B cell (primary cell): ENCODE measurements around the gene DCAF15. TPM values are rescaled to one million over a fixed set of nuclear protein-coding genes. Genes with fewer than 3 reads are reported as not detected.
A peak's percentile ranks its signal among the peaks of the same experiment; 100 is the strongest.

Experiments
- ATAC-seq: fragments of 200-7000 bp; cut with Tn5 transposase; one replicate; pipeline ENCODE4 v1.10.0; 2021; ENCODE audit warnings: low read depth, mild to moderate bottlenecking, moderate number of reproducible peaks, moderate library complexity
- CTCF ChIA-PET: fragments of 350-600 bp; sonication (Branson Sonifier 250); formaldehyde crosslinking; loops from one replicate; lab custom pipeline; 2021; ENCODE audit warnings: antibody characterized with exemption, inconsistent platforms; lab: Charles Lee
- POLR2A ChIA-PET: fragments of 350-600 bp; sonication (Branson Sonifier 250); formaldehyde crosslinking; loops from one replicate; lab custom pipeline; 2021; ENCODE audit warnings: antibody characterized with exemption; lab: Charles Lee
- DNase-seq: peaks from one replicate; pipeline ENCODE4 v3.0.0; 2013
- H2AFZ ChIP-seq: 2 replicates; pipeline ENCODE4 v1.6.1; 2012; ENCODE audit warnings: mild to moderate bottlenecking, low read depth, low read length; ENCODE audit not compliant: insufficient read depth, poor library complexity, severe bottlenecking
- H3K27ac ChIP-seq, 2 donors: 1 replicate in 1 of 2; 2 replicates in 1 of 2; pipeline ENCODE4 v1.5.1; 2012 to 2013; ENCODE audit warnings: low read length in 2 of 2, mild to moderate bottlenecking in 2 of 2, moderate library complexity in 1 of 2
- H3K27me3 ChIP-seq, 4 experiments: fragments of 200-600 bp in 1 of 4; sonication (generic) in 1 of 4; replicated peaks in 1 of 4; 1 replicate in 2 of 4; 2 replicates in 2 of 4; pipeline versions ENCODE4 v1.6.1 to v1.7.0; 2013 to 2016; ENCODE audit warnings: low read length in 3 of 4, mild to moderate bottlenecking in 2 of 4, mixed read lengths in 1 of 4, moderate library complexity in 1 of 4; ENCODE audit not compliant: insufficient read depth in 4 of 4, control insufficient read depth in 3 of 4; ENCODE audit errors: control extremely low read depth in 1 of 4
- H3K36me3 ChIP-seq, 2 experiments: replicated peaks in 1 of 2; 1 replicate in 1 of 2; 2 replicates in 1 of 2; pipeline versions ENCODE4 v1.6.1 to v1.7.1; 2013; ENCODE audit warnings: low read length in 1 of 2; ENCODE audit not compliant: insufficient read depth in 2 of 2, control insufficient read depth in 1 of 2; ENCODE audit errors: control extremely low read depth in 1 of 2, extremely low read depth in 1 of 2
- H3K4me1 ChIP-seq, 2 donors: fragments of 200-600 bp in 1 of 2; sonication (generic) in 1 of 2; 1 replicate in 1 of 2; 2 replicates in 1 of 2; pipeline versions ENCODE4 v1.5.1 to v1.6.1; 2013 to 2017; ENCODE audit warnings: low read length in 2 of 2; ENCODE audit not compliant: control insufficient read depth in 2 of 2, insufficient read depth in 2 of 2
- H3K4me2 ChIP-seq: replicated peaks from 2 replicates; pipeline ENCODE3; 2012; ENCODE audit warnings: mild to moderate bottlenecking, low read depth, low read length; ENCODE audit not compliant: poor library complexity, severe bottlenecking
- H3K4me3 ChIP-seq, 5 experiments: fragments of 200-600 bp in 1 of 5; sonication (generic) in 1 of 5; 1 replicate in 3 of 5; 2 replicates in 2 of 5; pipeline versions ENCODE4 v1.5.1 to v1.7.0; 2011 to 2016; ENCODE audit warnings: low read length in 4 of 5, mild to moderate bottlenecking in 4 of 5, low read depth in 2 of 5, control low read depth in 1 of 5, moderate library complexity in 1 of 5; ENCODE audit not compliant: insufficient read depth in 1 of 5; ENCODE audit errors: control extremely low read depth in 1 of 5, extremely low read depth in 1 of 5
- H3K79me2 ChIP-seq: fragments of 200-600 bp; sonication (generic); one replicate; pipeline ENCODE4 v1.6.0; 2016; ENCODE audit warnings: low read length; ENCODE audit not compliant: control insufficient read depth, insufficient read depth
- H3K9ac ChIP-seq: fragments of 200-600 bp; sonication (generic); 2 replicates; pipeline ENCODE4 v1.6.1; 2017; ENCODE audit warnings: mild to moderate bottlenecking, low read length, moderate library complexity
- H3K9me3 ChIP-seq, 3 donors: one replicate each; pipeline versions ENCODE4 v1.6.1 to v1.7.1; 2013; ENCODE audit warnings: low read length in 2 of 3; ENCODE audit not compliant: control insufficient read depth in 2 of 3, insufficient read depth in 1 of 3; ENCODE audit errors: control extremely low read depth in 1 of 3
- H4K20me1 ChIP-seq: 2 replicates; pipeline ENCODE4 v1.6.0; 2012; ENCODE audit warnings: mild to moderate bottlenecking, low read length; ENCODE audit not compliant: insufficient read depth, control insufficient read depth, poor library complexity, severe bottlenecking
- H3K27ac Mint-ChIP-seq: one replicate; pipeline ENCODE4 v1.8.0; 2021; ENCODE audit warnings: mixed read lengths
- H3K27me3 Mint-ChIP-seq: one replicate; pipeline ENCODE4 v1.8.0; 2021; ENCODE audit warnings: mixed read lengths
- H3K4me1 Mint-ChIP-seq: one replicate; pipeline ENCODE4 v1.8.0; 2021; ENCODE audit warnings: mixed read lengths
- H3K4me3 Mint-ChIP-seq: one replicate; pipeline ENCODE4 v1.8.0; 2021; ENCODE audit warnings: mixed read lengths
- H3K9me3 Mint-ChIP-seq: one replicate; pipeline ENCODE4 v1.8.0; 2022; ENCODE audit warnings: mixed read lengths; ENCODE audit not compliant: insufficient read depth
- CTCF ChIP-seq: fragments of 200-600 bp; IDR thresholded peaks from one replicate; pipeline ENCODE4 v1.8.0; 2022; ENCODE audit warnings: antibody characterized with exemption, mild to moderate bottlenecking
- EZH2 ChIP-seq: IDR thresholded peaks from 2 replicates; pipeline ENCODE4 v1.6.1; 2012; ENCODE audit warnings: borderline replicate concordance, low read depth, mild to moderate bottlenecking, moderate library complexity, low read length; ENCODE audit not compliant: insufficient read depth, poor library complexity, severe bottlenecking
- WGBS: methylation state at CpG from one replicate; pipeline ENCODE4 v1.1.5; 2013; ENCODE audit warnings: missing lambda C conversion rate; ENCODE audit not compliant: insufficient coverage; 5-methylcytosine and 5-hydroxymethylcytosine counted together
- intact Hi-C: fragments of 100-400 bp; cut with micrococcal nuclease; formaldehyde crosslinking; loops from one replicate; pipeline ENCODE4 v1.10.0; 2022
- polyA plus RNA-seq: library from polyadenylated mRNA; depleted of rRNA; stranded (reverse); fragments of >200 nt; gene quantifications from 2 replicates; pipeline ENCODE4 v1.2.3, GENCODE V29; 2012
- total RNA-seq, 2 donors: library from RNA; stranded (reverse); fragments of 120-200 nt in 1 of 2; gene quantifications; 1 replicate in 1 of 2; 2 replicates in 1 of 2; pipeline versions ENCODE4 v1.2.3 to v1.2.4, GENCODE V29; 2013 to 2022

DCAF15 gene
- total and polyA plus RNA-seq, 2 donors (not counting 1 experiment from before 2014, with no cell fraction given), result 116 to 157 TPM

DNA sequence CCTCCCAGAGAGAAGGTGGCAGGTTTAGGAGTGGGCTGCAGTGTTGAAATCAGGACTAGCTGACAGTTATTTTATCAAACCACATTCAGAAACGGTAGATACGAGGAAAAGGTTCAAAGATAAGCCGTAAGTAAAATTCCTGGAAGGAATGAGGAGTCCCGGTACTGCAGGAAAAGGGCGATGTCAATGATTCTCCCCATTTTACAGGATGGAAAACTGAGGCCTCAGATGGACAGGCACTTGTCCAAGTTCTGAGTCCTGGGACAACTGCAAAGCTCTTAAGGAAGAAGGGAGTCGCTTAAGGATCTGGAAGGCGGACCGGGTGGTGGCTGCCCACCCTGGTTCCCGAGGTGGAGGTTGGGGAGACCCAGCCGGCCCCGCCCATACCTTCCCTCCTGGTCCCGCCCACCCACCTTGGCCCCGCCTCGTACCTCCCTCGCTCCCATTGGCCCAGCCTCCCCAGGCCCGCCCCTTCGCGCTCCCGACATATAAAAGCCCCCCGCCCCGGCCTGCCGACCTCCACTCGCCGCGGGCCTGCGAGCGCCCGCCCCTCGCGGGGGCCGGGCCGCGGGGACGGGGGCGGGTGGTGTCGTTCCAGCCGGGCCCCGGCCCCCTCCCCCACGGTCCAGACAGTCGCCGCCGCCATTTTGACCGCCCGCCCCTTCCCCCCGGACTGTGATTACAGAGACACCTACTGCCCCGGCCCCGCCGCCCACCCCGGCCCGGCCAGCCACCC lies 53.2 kb downstream of the DCAF15 start:
- no peaks in the 10 kb centered on the region for H4K20me1 ChIP-seq
- TF ChIP-seq CTCF (no peak), EZH2 (no peak)
- H3K36me3 ChIP-seq, result no peaks in the 10 kb centered on the region
- H2AFZ ChIP-seq, result no peak overlapping the region
- WGBS, result 3% methylated on average over 45 of the region's 50 CpGs
- DNase-seq (peak; percentile 95), ATAC-seq (peak; percentile 60)
- no peaks in the 10 kb centered on the region for H3K27me3 ChIP-seq
- H3K4me3 ChIP-seq, result peak overlapping the region in 4 of 5 experiments; percentile 74 to 96 (median 84)
- intact Hi-C loops, result loop anchor here (1.0 to 5.0 kb wide), 11 partner anchors 10 to 903 kb away; partner anchors contain the start of genes ADGRE5, DCAF15, LYL1 and ZSWIM4
- Mint-ChIP-seq H3K4me3 (peak overlapping the region; percentile 90), H3K4me1 (peaks cover 54% of the 10 kb centered on the region), H3K9me3 (no peaks in the 10 kb centered on the region), H3K27ac (peak overlapping the region; percentile 97), H3K27me3 (no peaks in the 10 kb centered on the region)
- ChIA-PET POLR2A (interaction anchor here (0.5 to 5.0 kb wide), 18 partner anchors 10 to 1942 kb away, joined by 3 to 42 read pairs (median 6); partner anchors contain the start of genes ASF1B, DCAF15, IL27RA and RLN3), CTCF (interaction anchor here (0.6 to 2.2 kb wide), 12 partner anchors 18 to 853 kb away, joined by 3 to 12 read pairs (median 4); partner anchors contain the start of genes DCAF15 and IL27RA)
- peak overlapping the region; percentile 100 for H3K9ac ChIP-seq
- peak overlapping the region; percentile 99 to 100 for H3K27ac ChIP-seq
- no peaks in the 10 kb centered on the region for H3K9me3 ChIP-seq
- peaks cover 50 to 56% of the 10 kb centered on the region in 2 donors for H3K4me1 ChIP-seq
- peaks cover 18% of the 10 kb centered on the region for H3K79me2 ChIP-seq
- H3K4me2 ChIP-seq, result peak overlapping the region; percentile 87
